ENCODE measurements around the gene FOXP1.

DNA sequence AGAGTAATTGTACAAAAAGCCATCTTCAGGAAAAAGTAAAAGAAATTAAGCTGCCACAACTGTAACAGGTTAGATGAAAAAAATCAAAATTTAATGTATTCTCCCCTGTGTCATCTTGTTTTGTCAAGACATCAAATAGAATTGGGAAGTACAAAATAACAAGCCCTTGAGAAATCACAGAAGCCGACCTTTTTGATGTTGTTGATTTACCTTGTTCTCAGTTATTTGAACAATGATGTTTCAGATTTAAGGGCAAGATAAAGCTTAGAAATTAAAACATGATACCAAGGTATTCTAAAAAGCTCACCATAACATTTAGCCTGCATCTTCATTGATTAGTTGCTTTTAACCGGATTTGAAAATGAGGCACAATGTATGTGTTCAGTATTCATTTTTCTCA lies 523.0 kb downstream of the FOXP1 start:
- TF ChIP-seq CTCF (CRISPR knock-in tag; IDR thresholded peaks at IDR 0.05) (no peak), GTF2F1 (IDR thresholded peaks at IDR 0.05; ENCODE audit: low read length) (no peak), POLR2AphosphoS5 (IDR thresholded peaks at IDR 0.05; ENCODE audit: low read depth, low read length) (no peak), CEBPG (CRISPR knock-in tag; IDR thresholded peaks at IDR 0.05) (peak; percentile 64)
- TF ChIP-seq, protein P1, sequence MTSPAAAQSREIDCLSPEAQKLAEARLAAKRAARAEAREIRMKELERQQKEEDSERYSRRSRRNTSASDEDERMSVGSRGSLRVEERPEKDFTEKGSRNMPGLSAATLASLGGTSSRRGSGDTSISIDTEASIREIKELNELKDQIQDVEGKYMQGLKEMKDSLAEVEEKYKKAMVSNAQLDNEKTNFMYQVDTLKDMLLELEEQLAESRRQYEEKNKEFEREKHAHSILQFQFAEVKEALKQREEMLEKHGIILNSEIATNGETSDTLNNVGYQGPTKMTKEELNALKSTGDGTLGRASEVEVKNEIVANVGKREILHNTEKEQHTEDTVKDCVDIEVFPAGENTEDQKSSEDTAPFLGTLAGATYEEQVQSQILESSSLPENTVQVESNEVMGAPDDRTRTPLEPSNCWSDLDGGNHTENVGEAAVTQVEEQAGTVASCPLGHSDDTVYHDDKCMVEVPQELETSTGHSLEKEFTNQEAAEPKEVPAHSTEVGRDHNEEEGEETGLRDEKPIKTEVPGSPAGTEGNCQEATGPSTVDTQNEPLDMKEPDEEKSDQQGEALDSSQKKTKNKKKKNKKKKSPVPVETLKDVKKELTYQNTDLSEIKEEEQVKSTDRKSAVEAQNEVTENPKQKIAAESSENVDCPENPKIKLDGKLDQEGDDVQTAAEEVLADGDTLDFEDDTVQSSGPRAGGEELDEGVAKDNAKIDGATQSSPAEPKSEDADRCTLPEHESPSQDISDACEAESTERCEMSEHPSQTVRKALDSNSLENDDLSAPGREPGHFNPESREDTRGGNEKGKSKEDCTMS (CRISPR knock-in tag; conservative IDR thresholded peaks at IDR 0.05) = no peak
- TF ChIP-seq, protein P2, sequence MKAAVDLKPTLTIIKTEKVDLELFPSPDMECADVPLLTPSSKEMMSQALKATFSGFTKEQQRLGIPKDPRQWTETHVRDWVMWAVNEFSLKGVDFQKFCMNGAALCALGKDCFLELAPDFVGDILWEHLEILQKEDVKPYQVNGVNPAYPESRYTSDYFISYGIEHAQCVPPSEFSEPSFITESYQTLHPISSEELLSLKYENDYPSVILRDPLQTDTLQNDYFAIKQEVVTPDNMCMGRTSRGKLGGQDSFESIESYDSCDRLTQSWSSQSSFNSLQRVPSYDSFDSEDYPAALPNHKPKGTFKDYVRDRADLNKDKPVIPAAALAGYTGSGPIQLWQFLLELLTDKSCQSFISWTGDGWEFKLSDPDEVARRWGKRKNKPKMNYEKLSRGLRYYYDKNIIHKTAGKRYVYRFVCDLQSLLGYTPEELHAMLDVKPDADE (CRISPR knock-in tag; IDR thresholded peaks at IDR 0.05) = no peak
